HEK293T (cell line): ENCODE measurements around the gene MSH5.

Experiments used
- CTCF ChIA-PET: fragments of 350-600 bp; formaldehyde crosslinking; extraction: SDS; loops from one replicate; lab custom pipeline; 2021; ENCODE audit warnings: antibody characterized with exemption, inconsistent platforms; lab: Yijun Ruan, JAX
- POLR2A ChIA-PET: fragments of 350-600 bp; formaldehyde crosslinking; extraction: SDS; loops from one replicate; lab custom pipeline; 2020; ENCODE audit warnings: antibody characterized with exemption, inconsistent platforms; lab: Yijun Ruan, JAX
- DNase-seq: peaks from one replicate; pipeline ENCODE4 v3.0.0; 2012; ENCODE audit warnings: mixed read lengths; ENCODE audit errors: extremely low spot score
- ARNT ChIP-seq: fragments of 450-650 bp; IDR thresholded peaks from 2 replicates; pipeline ENCODE4 v1.6.1; 2017; ENCODE audit warnings: mild to moderate bottlenecking
- BHLHE40 ChIP-seq: fragments of 450-650 bp; IDR thresholded peaks from 2 replicates; pipeline ENCODE4 v1.6.1; 2016; ENCODE audit warnings: mild to moderate bottlenecking, moderate library complexity, borderline replicate concordance
- CTBP1 ChIP-seq: fragments of 450-650 bp; IDR thresholded peaks from 2 replicates; pipeline ENCODE4 v1.6.1; 2016; ENCODE audit warnings: borderline replicate concordance
- ELF4 ChIP-seq: fragments of 450-650 bp; IDR thresholded peaks from 2 replicates; pipeline ENCODE4 v1.6.1; 2017; ENCODE audit warnings: antibody characterized with exemption
- FOXA1 ChIP-seq: fragments of 450-650 bp; IDR thresholded peaks from 2 replicates; pipeline ENCODE4 v1.6.1; 2016; ENCODE audit warnings: mild to moderate bottlenecking
- FOXK2 ChIP-seq: fragments of 450-650 bp; IDR thresholded peaks from 2 replicates; pipeline ENCODE4 v1.6.1; 2016; ENCODE audit warnings: mild to moderate bottlenecking
- FOXM1 ChIP-seq: fragments of 450-650 bp; IDR thresholded peaks from 2 replicates; pipeline ENCODE4 v1.6.1; 2017; ENCODE audit warnings: mild to moderate bottlenecking, borderline replicate concordance
- HDGF ChIP-seq: fragments of 450-650 bp; IDR thresholded peaks from 2 replicates; pipeline ENCODE4 v1.6.1; 2017; ENCODE audit warnings: antibody characterized with exemption, borderline replicate concordance
- L3MBTL2 ChIP-seq: fragments of 450-650 bp; conservative IDR thresholded peaks from 2 replicates; pipeline ENCODE4 v1.6.1; 2016; ENCODE audit warnings: mild to moderate bottlenecking
- LEF1 ChIP-seq: fragments of 450-650 bp; IDR thresholded peaks from 2 replicates; pipeline ENCODE4 v1.6.1; 2017; ENCODE audit warnings: mild to moderate bottlenecking, borderline replicate concordance
- NFRKB ChIP-seq: fragments of 450-650 bp; IDR thresholded peaks from 2 replicates; pipeline ENCODE4 v1.6.1; 2016; ENCODE audit warnings: mild to moderate bottlenecking, moderate library complexity
- PKNOX1 ChIP-seq: fragments of 450-650 bp; IDR thresholded peaks from 2 replicates; pipeline ENCODE4 v1.6.1; 2016
- SP1 ChIP-seq: fragments of 450-650 bp; IDR thresholded peaks from 2 replicates; pipeline ENCODE4 v1.6.1; 2017
- SUZ12 ChIP-seq: fragments of 450-650 bp; IDR thresholded peaks from 2 replicates; pipeline ENCODE4 v1.6.1; 2016; ENCODE audit warnings: mild to moderate bottlenecking
- TARDBP ChIP-seq: fragments of 450-650 bp; IDR thresholded peaks from 2 replicates; pipeline ENCODE4 v1.6.1; 2016
- ZNF384 ChIP-seq: fragments of 450-650 bp; IDR thresholded peaks from 2 replicates; pipeline ENCODE4 v1.6.1; 2016

The MSH5 gene

GRCh38 chr6:31733734-31734133 lies 6.1 kb upstream of the MSH5 start:
- ChIA-PET POLR2A (no interaction called here), CTCF (interaction anchor here (0.9 to 4.2 kb wide), 2 partner anchors 36 to 72 kb away, joined by 3 to 19 read pairs; no protein-coding TSS in a partner anchor)
- TF ChIP-seq LEF1: no peak
- TF ChIP-seq FOXM1: no peak
- TF ChIP-seq ZNF384: no peak
- no peak for TF ChIP-seq ELF4
- no peak for TF ChIP-seq L3MBTL2
- no peak for TF ChIP-seq NFRKB
- no peak for TF ChIP-seq FOXA1
- no peak for TF ChIP-seq CTBP1
- TF ChIP-seq PKNOX1: no peak
- no peak for TF ChIP-seq ARNT
- no peak for TF ChIP-seq FOXK2
- TF ChIP-seq TARDBP: no peak
- TF ChIP-seq SUZ12: no peak
- no peak for TF ChIP-seq BHLHE40
- TF ChIP-seq HDGF: no peak
- TF ChIP-seq SP1: no peak
- no peak for DNase-seq

GRCh38 chr6:31734247-31734820 lies 5.5 kb upstream of the MSH5 start:
- DNase-seq: no peak
- CTCF ChIA-PET: interaction anchor here (1.0 to 4.2 kb wide), 2 partner anchors 35 to 184 kb away, joined by 3 to 19 read pairs; no protein-coding TSS in a partner anchor
- TF ChIP-seq FOXA1 (no peak), NFRKB (no peak), HDGF (no peak), SP1 (no peak), ARNT (no peak), FOXM1 (no peak), SUZ12 (no peak), LEF1 (no peak), ZNF384 (no peak), FOXK2 (no peak), L3MBTL2 (no peak), TARDBP (no peak), BHLHE40 (no peak), ELF4 (no peak), CTBP1 (no peak)
- POLR2A ChIA-PET: interaction anchor here (0.7 to 1.5 kb wide), 6 partner anchors 20 to 129 kb away, joined by 3 to 4 read pairs (median 3); partner anchors contain the start of genes ABHD16A, HSPA1A, HSPA1L and NEU1

GRCh38 chr6:31734821-31735406 lies 4.9 kb upstream of the MSH5 start:
- no peak for DNase-seq
- ChIA-PET CTCF (interaction anchor here (0.7 to 4.2 kb wide), 4 partner anchors 21 to 216 kb away, joined by 3 to 19 read pairs (median 4); no protein-coding TSS in a partner anchor), POLR2A (interaction anchor here (0.6 to 6.3 kb wide), 14 partner anchors 17 to 194 kb away, joined by 3 to 57 read pairs (median 4); partner anchors contain the start of genes ABHD16A, C6orf47, DDX39B and HSPA1A)

GRCh38 chr6:31736021-31736767 lies 3.6 kb upstream of the MSH5 start, which contains the start of gene CLIC1:
TSS of gene CLIC1 (minus strand) at chr6:31736530. CDS start at chr6:31736300, 230 bp downstream.
- DNase-seq: peak; percentile 74
- ChIA-PET CTCF (interaction anchor here (0.9 to 1.2 kb wide), 2 partner anchors 34 to 71 kb away, joined by 3 read pairs; partner anchors contain the start of gene LSM2), POLR2A (interaction anchor here (0.6 to 6.3 kb wide), 16 partner anchors 11 to 127 kb away, joined by 3 to 57 read pairs (median 4); partner anchors contain the start of genes ABHD16A, C6orf47, GPANK1 and HSPA1B)
- peak; percentile 63; the same call in 1 of the 2 replicates for TF ChIP-seq ELF4
- no peak for TF ChIP-seq NFRKB
- TF ChIP-seq FOXM1: no peak
- TF ChIP-seq L3MBTL2: peak; percentile 93

More at GRCh38 chr6:31734821-31735406, 4.9 kb upstream of the MSH5 start:
- TF ChIP-seq FOXM1: no peak
- TF ChIP-seq CTBP1: no peak
- TF ChIP-seq PKNOX1: no peak
- TF ChIP-seq TARDBP: no peak
- TF ChIP-seq SUZ12: no peak
- no peak for TF ChIP-seq BHLHE40
- TF ChIP-seq ELF4: no peak
- TF ChIP-seq NFRKB: no peak
- no peak for TF ChIP-seq SP1
- no peak for TF ChIP-seq HDGF
- no peak for TF ChIP-seq L3MBTL2
- no peak for TF ChIP-seq FOXA1
- no peak for TF ChIP-seq ZNF384
- TF ChIP-seq ARNT: no peak
- TF ChIP-seq LEF1: no peak
- no peak for TF ChIP-seq FOXK2

GRCh38 chr6:31736768-31737314 lies 3.0 kb upstream of the MSH5 start:
- DNase-seq: no peak
- ChIA-PET POLR2A (interaction anchor here (0.7 to 6.3 kb wide), 13 partner anchors 11 to 91 kb away, joined by 3 to 57 read pairs (median 5); partner anchors contain the start of genes ABHD16A, GPANK1, HSPA1B and HSPA1L), CTCF (interaction anchor here (0.9 to 2.5 kb wide), 2 partner anchors 7 to 33 kb away, joined by 3 to 12 read pairs; partner anchors contain the start of gene DDAH2)
- no peak for TF ChIP-seq TARDBP
- no peak for TF ChIP-seq FOXM1
- no peak for TF ChIP-seq ARNT
- no peak for TF ChIP-seq FOXK2
- no peak for TF ChIP-seq ELF4
- TF ChIP-seq HDGF: no peak
- TF ChIP-seq CTBP1: no peak
